Measurements from ENCODE around the gene NTN1. TPM values are rescaled to one million over a fixed set of nuclear protein-coding genes. Genes with fewer than 3 reads are reported as not detected.

The NTN1 gene
- total RNA-seq, 1 experiment from 2014 or later: 1.2 TPM

DNA sequence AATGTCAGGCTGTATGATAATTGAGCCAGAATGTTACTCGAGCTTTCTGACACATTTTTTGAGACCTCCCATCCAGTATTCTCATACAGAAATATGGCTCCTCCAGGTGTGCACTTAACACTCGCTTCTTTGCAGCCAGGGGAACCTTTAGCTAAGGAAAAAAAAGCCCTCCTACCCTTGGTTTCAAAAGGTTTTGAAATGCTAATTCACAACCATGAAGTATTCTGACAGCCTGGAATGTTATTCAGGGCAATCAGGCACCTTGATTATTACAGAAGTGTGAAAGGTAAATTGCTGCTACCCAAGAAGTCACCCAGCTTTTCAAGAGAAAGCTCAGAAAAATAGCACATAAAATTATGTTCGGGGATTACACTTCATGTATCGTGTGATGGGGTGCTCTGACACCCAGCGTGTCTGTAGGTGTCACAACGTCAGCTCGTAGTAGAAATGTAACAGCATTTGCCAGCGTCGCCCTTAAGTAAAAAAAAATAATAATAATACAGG, 41.1 kb downstream of the NTN1 start:
- Histone ChIP-seq H3K56ac (ENCODE audit: insufficient read length, low read depth, low read length) (no peak overlapping the region), H2AFZ (ENCODE audit: low read length) (no peak overlapping the region), H2BK120ac (ENCODE audit: low read depth, low read length, poor library complexity, severe bottlenecking) (no peak overlapping the region), H3K27me3 (ENCODE audit: insufficient read depth, low read length) (no peaks in the 10 kb centered on the region), H3K4me1 (ENCODE audit: insufficient read depth, low read length) (no peaks in the 10 kb centered on the region; the same call in 1 of the 2 replicates), H3K23ac (ENCODE audit: insufficient read length, low read depth, low read length) (no peak overlapping the region), H3K27ac (ENCODE audit: insufficient read length, low read depth, low read length) (no peak overlapping the region), H3K9me3 (ENCODE audit: control insufficient read depth, low read depth, low read length) (no peaks in the 10 kb centered on the region), H3K18ac (ENCODE audit: insufficient read length, low read depth, low read length) (no peak overlapping the region), H3K9ac (ENCODE audit: extremely low read depth, insufficient read length, low read length) (no peak overlapping the region), H3K79me2 (ENCODE audit: insufficient read depth, low read length) (no peaks in the 10 kb centered on the region), H2BK20ac (ENCODE audit: low read depth, low read length, poor library complexity, severe bottlenecking) (no peak overlapping the region), H4K8ac (replicated peaks; ENCODE audit: insufficient read length, low read depth, low read length) (no peak overlapping the region), H3K4ac (ENCODE audit: low read depth, low read length) (no peak overlapping the region), H2BK15ac (ENCODE audit: low read depth, low read length) (no peak overlapping the region), H3K4me2 (ENCODE audit: insufficient read depth, insufficient read length, low read length) (peak overlapping the region; percentile 16), H4K5ac (ENCODE audit: insufficient read length, low read depth, low read length) (no peak overlapping the region), H2BK12ac (ENCODE audit: insufficient read length, low read depth, low read length) (no peak overlapping the region), H4K91ac (ENCODE audit: insufficient read length, low read depth, low read length) (no peak overlapping the region), H3K79me1 (ENCODE audit: insufficient read depth, low read depth, low read length, poor library complexity, severe bottlenecking) (no peaks in the 10 kb centered on the region), H2AK5ac (ENCODE audit: insufficient read length, low read length) (no peak overlapping the region), H3K23me2 (ENCODE audit: insufficient read length, low read depth, low read length, poor library complexity, severe bottlenecking) (no peaks in the 10 kb centered on the region), H3T11ph (ENCODE audit: low read length) (no peak overlapping the region), H4K20me1 (ENCODE audit: control insufficient read depth, insufficient read depth, insufficient read length) (no peaks in the 10 kb centered on the region), H3K14ac (ENCODE audit: insufficient read depth, low read length) (no peak overlapping the region), H2BK5ac (ENCODE audit: insufficient read length, low read length) (no peak overlapping the region)
- H3K4me1 Mint-ChIP-seq: peaks cover 23 to 24% of the 10 kb centered on the region in 2 experiments
- peaks cover 0 to 18% (median 0%) of the 10 kb centered on the region in 3 experiments; a peak in 3 of 7 replicates for H3K36me3 Mint-ChIP-seq (ENCODE audit: insufficient read depth in 1 of 3, low read depth in 3 of 3)
- no peak overlapping the region for H3K4me3 Mint-ChIP-seq
- no CpG with 5 or more reads among the region's 9 CpGs for WGBS (ENCODE audit: extremely low coverage, insufficient read length, low lambda C conversion rate)
- no peak for DNase-seq
- peaks cover 36% of the 10 kb centered on the region for H3K27me3 Mint-ChIP-seq (ENCODE audit: low read depth)
- no peak overlapping the region for H3K27ac Mint-ChIP-seq
- no peak for TF ChIP-seq CTCF (conservative IDR thresholded peaks at IDR 0.05)
- peaks cover 2 to 8% of the 10 kb centered on the region in 2 experiments; a peak in 4 of 5 replicates for H3K9me3 Mint-ChIP-seq
